Raji (cell line): Measurements from ENCODE around the gene ASL.

Source experiments
- POLR2A ChIP-seq: IDR thresholded peaks from 2 replicates; pipeline ENCODE4 v1.6.1; 2011; ENCODE audit warnings: low read depth, low read length, control low read depth; ENCODE audit not compliant: insufficient read depth

ASL gene

DNA sequence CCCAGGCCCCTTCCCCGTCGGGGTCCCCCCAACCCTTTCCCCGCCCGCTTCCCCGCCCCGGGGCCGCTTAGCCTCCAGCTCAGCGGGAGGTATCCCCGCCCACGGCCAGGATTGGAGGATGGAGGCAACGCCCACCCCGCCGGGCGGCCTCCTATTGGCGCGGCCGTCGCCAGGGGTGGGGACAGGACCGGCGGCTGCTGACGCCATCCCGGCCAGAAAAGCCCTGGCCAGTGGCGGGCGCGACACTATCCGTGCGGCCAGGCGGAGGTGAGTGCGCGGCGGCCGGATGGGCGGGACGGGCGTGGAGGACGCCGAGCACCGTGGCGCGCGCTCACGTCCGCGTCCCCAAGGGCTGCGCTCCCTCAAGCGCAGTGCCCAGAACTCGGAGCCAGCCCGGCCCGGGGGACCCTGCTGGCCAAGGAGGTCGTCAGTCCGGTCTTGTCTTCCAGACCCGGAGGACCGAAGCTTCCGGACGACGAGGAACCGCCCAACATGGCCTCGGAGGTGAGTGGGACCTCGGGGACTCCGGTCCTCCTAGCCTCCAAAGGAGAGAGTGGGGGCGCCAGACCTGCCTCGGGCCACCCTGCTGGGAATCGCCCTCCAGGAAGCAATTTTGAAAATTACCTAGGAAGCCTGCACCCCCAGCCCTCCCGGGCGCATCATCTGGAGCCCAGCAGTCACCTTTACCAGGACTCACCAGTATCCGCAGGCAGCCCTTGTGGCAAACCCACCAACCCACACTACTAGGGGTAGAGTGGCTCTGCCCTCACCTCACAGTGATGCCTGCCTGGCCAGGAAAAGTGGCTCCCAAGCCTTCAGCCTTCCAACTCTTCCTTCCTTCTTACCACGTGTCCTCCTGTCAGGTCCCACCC, at the start of gene ASL:
TSS of gene ASL (plus strand) at position 230 of the 872 bp plus-strand sequence. CDS start at position 493, 263 bp downstream.
- peak; percentile 84 for TF ChIP-seq POLR2A

GRCh38 chr7:66033471-66034385, 41.9 kb upstream of the ASL start:
- no peak for TF ChIP-seq POLR2A

DNA sequence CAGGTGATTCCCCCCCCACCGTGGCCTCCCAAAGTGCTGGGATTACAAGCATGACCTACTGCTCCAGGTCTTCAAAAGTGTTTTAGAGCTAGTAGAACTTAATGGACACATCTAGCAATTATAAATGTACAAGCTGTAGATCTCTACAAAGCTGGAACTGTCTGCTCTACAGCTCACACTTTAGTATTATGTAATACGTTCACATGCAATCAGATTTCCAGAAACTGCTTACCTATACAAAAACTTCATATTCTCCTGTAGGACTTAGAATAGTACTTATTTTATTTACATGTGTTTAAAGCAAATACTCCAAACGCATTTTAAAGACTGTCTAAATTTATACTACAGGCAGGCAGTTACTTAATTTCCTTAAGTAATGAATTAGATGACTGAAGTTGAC, 39.2 kb upstream of the ASL start:
- TF ChIP-seq POLR2A = no peak

- TF ChIP-seq POLR2A = no peak
These were observed 38.8 kb upstream of the ASL start for GRCh38 chr7:66036788-66037187.

DNA sequence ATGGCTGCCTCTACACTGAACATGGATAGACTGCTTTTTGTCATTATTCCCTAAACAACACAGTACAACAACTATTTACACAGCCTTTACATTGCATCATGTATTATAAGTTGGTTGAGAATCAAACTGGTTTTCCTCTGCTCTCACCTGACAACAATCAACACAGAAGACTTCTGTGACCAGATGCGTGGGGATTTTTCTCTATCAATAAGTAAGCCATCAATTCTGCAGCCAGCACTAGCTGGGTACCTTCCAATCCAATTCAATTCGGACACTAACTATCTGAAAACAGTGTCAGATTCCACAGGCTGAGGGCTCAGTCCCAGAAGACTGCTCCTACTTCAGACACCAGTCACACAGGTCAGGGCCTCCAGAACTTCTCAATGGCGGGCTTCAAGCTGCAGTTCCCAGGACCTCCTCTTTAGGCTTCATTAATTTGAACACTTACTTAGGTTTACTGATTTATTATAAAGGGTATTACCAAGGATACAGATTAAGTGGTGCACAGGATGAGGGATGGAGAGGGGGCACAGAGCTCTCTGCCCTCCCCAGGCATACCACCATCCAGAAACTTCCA, 36.4 kb upstream of the ASL start:
- no peak for TF ChIP-seq POLR2A

GRCh38 chr7:66043681-66044497, 31.7 kb upstream of the ASL start:
- no peak for TF ChIP-seq POLR2A

DNA sequence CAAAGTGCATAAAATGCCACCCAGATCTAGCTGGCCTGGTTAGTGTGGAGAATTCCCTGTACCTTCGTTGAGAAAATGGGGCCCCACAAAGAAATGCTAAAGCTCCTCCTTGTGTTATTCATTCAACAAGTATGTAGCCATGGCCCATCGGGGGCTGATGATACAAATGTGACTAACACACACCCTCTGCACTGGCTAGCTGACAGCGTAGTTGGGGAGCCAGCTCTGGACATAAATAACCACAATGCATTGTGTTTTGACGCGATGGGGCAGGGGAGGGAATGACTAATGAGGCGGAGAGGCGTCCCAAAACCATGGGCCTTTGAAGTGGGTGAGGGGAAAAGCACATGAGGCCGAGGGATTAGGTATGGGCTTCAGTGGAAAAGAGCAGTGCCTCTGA, 28.2 kb upstream of the ASL start:
- TF ChIP-seq POLR2A = no peak

DNA sequence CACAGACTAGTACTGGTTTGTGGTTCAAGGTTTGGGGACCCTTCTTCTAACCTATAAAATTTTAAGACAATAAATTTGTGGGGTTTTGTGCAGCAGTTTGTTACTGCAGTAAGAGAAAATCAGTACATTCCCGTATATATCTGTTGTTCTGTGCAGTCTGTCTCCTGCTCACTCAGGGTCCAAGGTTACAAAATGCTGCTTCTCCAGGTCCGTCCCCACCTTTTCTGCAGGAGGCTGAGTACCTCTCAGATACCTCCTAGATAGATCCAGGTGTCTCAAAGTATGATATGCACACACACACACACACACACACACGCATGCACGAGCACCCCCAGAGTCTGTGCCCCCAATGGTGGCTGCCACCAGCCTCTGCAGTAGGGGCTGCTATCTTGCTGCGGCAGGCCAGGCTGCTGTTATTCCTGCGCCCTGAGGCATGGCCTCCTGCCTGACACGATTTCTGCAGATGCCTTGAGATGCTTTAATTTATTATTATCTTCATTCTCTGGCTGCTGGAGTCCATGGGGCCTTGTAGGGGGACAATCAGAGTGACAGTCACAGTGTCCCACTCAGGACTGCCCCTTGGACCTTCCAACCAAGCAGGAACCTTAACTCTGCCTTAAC, 25.2 kb upstream of the ASL start:
- TF ChIP-seq POLR2A = no peak

DNA sequence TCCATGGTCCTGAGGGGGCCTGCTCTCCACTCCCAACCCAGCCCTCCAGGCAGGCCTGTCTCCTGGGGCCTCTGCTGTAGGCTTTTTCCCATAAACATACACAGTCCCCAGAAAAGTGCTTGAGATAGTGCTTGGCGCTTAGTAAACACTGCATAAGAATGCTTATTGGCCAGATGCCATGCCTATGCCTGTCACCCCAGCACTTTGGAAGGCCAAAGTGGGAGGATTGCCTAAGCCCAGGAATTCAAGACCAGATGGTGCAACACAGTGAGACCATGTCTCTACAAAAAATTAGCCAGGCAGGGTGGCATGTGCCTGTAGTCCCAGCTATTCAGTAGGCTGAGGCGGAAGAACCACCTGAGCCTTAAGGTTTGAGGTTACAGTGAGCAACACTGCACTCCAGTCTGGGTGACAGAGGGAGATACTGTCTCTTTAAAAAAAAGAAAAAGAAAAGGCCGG, 24.6 kb upstream of the ASL start:
- no peak for TF ChIP-seq POLR2A

- no peak for TF ChIP-seq POLR2A
These were observed 23.2 kb upstream of the ASL start for GRCh38 chr7:66052447-66052846.

DNA sequence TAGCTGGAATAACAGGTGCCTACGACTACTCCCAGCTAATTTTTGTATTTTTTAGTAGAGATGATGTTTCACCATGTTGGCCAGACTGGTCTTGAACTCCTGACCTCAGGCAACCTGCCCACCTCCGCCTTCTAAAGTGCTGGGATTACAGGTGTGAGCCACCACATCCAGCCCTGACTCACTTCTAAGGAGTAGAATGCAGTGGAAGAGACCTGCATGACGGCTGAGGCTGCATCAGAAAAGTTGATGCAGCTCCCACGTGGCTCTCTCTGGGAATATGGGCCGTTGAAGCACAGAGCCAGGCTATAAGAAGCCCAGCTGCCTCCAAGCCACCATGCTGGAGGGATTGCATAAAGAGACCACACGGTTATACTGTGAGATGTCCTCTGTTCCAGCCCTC, 21.6 kb upstream of the ASL start:
- TF ChIP-seq POLR2A = no peak

GRCh38 chr7:66055321-66055956, 20.2 kb upstream of the ASL start:
- TF ChIP-seq POLR2A = no peak

DNA sequence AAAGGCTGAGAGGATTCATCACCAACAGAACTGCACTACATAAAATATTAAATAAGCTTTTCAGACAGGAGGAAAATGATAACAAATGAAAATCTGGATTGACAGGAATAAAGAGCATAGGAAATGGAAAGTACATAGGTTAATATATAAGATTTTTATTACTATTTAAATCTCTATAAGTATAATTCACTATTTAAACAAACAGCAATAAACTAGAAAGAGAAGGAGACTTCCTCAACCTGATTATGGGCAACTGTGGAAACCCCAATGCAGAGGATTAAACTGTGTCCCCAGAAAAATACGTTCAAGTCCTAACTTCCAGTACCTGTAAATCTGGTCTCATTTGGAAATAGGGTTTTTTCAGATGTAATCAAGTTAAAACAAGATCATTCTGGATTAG, 14.8 kb upstream of the ASL start:
- no peak for TF ChIP-seq POLR2A

DNA sequence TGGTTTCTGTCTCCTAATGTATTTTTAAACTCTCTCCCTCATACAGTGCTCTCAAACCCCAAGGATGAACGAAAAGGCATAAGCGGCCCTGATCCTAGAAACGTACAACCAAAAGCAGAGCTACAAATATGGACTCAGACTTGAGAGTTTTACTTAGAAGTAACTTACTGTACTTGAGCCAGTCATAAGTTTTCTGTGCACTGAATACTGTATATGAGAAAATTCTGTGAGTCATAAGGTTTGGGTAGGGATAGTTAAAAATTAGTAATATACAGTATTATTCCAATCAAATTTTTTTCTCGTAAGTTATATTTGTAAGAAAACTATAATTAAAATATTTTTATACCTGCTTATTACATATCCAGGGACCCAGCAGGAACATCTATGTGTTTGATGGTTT, 5.9 kb upstream of the ASL start:
- TF ChIP-seq POLR2A = no peak
